Measurements from ENCODE around the gene CDH4. TPM values are rescaled to one million over a fixed set of nuclear protein-coding genes. Genes with fewer than 3 reads are reported as not detected.

The CDH4 gene
- total and polyA plus RNA-seq, 2 of the 8 experiments (the other 6 are each of a cell fraction or from before 2014, with no cell fraction given): 4.3 to 7.9 TPM

DNA sequence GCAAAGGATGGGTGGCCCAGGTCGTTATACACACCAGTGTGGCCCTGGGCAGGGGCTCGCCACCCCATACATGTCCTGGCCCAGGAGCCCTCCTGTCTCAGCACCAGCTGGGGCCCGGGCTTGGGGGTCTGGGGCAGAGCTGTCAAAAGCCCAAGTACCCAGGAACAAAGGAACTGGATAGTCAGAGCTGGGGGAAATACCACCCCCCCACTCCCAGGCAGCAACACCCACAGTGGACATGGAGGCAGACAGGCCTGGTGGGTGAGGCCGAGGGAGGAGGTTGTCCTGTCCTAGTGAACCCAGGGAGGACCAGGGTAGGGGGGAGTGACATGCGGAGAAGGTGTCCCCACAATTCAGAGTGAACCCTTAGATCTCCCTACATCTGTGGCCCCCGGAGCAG, 406.5 kb downstream of the CDH4 start (continued):
- TF ChIP-seq, protein P1, sequence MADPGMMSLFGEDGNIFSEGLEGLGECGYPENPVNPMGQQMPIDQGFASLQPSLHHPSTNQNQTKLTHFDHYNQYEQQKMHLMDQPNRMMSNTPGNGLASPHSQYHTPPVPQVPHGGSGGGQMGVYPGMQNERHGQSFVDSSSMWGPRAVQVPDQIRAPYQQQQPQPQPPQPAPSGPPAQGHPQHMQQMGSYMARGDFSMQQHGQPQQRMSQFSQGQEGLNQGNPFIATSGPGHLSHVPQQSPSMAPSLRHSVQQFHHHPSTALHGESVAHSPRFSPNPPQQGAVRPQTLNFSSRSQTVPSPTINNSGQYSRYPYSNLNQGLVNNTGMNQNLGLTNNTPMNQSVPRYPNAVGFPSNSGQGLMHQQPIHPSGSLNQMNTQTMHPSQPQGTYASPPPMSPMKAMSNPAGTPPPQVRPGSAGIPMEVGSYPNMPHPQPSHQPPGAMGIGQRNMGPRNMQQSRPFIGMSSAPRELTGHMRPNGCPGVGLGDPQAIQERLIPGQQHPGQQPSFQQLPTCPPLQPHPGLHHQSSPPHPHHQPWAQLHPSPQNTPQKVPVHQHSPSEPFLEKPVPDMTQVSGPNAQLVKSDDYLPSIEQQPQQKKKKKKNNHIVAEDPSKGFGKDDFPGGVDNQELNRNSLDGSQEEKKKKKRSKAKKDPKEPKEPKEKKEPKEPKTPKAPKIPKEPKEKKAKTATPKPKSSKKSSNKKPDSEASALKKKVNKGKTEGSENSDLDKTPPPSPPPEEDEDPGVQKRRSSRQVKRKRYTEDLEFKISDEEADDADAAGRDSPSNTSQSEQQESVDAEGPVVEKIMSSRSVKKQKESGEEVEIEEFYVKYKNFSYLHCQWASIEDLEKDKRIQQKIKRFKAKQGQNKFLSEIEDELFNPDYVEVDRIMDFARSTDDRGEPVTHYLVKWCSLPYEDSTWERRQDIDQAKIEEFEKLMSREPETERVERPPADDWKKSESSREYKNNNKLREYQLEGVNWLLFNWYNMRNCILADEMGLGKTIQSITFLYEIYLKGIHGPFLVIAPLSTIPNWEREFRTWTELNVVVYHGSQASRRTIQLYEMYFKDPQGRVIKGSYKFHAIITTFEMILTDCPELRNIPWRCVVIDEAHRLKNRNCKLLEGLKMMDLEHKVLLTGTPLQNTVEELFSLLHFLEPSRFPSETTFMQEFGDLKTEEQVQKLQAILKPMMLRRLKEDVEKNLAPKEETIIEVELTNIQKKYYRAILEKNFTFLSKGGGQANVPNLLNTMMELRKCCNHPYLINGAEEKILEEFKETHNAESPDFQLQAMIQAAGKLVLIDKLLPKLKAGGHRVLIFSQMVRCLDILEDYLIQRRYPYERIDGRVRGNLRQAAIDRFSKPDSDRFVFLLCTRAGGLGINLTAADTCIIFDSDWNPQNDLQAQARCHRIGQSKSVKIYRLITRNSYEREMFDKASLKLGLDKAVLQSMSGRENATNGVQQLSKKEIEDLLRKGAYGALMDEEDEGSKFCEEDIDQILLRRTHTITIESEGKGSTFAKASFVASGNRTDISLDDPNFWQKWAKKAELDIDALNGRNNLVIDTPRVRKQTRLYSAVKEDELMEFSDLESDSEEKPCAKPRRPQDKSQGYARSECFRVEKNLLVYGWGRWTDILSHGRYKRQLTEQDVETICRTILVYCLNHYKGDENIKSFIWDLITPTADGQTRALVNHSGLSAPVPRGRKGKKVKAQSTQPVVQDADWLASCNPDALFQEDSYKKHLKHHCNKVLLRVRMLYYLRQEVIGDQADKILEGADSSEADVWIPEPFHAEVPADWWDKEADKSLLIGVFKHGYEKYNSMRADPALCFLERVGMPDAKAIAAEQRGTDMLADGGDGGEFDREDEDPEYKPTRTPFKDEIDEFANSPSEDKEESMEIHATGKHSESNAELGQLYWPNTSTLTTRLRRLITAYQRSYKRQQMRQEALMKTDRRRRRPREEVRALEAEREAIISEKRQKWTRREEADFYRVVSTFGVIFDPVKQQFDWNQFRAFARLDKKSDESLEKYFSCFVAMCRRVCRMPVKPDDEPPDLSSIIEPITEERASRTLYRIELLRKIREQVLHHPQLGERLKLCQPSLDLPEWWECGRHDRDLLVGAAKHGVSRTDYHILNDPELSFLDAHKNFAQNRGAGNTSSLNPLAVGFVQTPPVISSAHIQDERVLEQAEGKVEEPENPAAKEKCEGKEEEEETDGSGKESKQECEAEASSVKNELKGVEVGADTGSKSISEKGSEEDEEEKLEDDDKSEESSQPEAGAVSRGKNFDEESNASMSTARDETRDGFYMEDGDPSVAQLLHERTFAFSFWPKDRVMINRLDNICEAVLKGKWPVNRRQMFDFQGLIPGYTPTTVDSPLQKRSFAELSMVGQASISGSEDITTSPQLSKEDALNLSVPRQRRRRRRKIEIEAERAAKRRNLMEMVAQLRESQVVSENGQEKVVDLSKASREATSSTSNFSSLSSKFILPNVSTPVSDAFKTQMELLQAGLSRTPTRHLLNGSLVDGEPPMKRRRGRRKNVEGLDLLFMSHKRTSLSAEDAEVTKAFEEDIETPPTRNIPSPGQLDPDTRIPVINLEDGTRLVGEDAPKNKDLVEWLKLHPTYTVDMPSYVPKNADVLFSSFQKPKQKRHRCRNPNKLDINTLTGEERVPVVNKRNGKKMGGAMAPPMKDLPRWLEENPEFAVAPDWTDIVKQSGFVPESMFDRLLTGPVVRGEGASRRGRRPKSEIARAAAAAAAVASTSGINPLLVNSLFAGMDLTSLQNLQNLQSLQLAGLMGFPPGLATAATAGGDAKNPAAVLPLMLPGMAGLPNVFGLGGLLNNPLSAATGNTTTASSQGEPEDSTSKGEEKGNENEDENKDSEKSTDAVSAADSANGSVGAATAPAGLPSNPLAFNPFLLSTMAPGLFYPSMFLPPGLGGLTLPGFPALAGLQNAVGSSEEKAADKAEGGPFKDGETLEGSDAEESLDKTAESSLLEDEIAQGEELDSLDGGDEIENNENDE (IDR thresholded peaks at IDR 0.05; ENCODE audit: insufficient replicate concordance, low read length): no peak
- TF ChIP-seq TAF7 (optimal IDR thresholded peaks at IDR 0.05; ENCODE audit: borderline replicate concordance, low read depth, low read length): no peak
- no peak for TF ChIP-seq HDAC2 (IDR thresholded peaks at IDR 0.05; ENCODE audit: borderline replicate concordance in 1 of 2, low read depth in 2 of 2, low read length in 2 of 2)
- no peak for TF ChIP-seq KDM5A (IDR thresholded peaks at IDR 0.05; ENCODE audit: low read length)
- TF ChIP-seq ATF2 (IDR thresholded peaks at IDR 0.05; ENCODE audit: low read length): no peak
- TF ChIP-seq ASH2L (IDR thresholded peaks at IDR 0.05; ENCODE audit: low read length): no peak

All from H1 (cell line).